Breast epithelium (tissue), 3 donors: ENCODE data around the gene CACNA1F.

Source experiments
- POLR2A ChIP-seq: fragments of 450-650 bp; IDR thresholded peaks from one replicate; pipeline ENCODE4 v1.6.1; 2016; ENCODE audit warnings: antibody characterized with exemption, mild to moderate bottlenecking, moderate library complexity
- POLR2AphosphoS5 ChIP-seq, 3 donors: sonication (generic); formaldehyde crosslinking; IDR thresholded peaks; one replicate each; pipeline ENCODE4 v1.6.1; 2017; ENCODE audit warnings: antibody characterized with exemption in 3 of 3
- TF ChIP-seq, protein P1 (sequence below), 3 donors: fragments of 450-650 bp; IDR thresholded peaks; one replicate each; pipeline ENCODE4 v1.5.1; 2016 to 2017; ENCODE audit warnings: antibody characterized with exemption in 3 of 3, mild to moderate bottlenecking in 3 of 3, moderate library complexity in 3 of 3

DNA sequence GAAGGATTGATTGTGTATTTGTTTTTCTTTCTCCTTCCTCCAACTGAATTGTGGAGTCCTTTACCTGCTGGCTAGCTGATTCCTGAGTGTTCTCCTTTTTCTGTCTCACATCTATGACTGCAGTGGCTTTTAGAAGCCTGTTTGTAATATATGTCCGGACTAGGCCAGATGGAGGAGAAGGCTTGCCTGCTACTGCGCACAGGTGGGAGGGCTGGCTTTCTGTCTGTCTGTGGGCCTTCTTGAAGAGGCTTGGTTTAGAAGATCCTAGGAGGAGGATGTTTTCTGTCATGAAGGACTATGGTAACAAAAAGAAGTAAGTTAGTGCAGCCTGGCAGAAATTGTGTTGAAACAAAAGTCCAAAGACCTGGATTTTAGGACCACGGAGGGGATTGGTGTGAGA lies 44.9 kb upstream of the CACNA1F start:
- TF ChIP-seq, protein P1, sequence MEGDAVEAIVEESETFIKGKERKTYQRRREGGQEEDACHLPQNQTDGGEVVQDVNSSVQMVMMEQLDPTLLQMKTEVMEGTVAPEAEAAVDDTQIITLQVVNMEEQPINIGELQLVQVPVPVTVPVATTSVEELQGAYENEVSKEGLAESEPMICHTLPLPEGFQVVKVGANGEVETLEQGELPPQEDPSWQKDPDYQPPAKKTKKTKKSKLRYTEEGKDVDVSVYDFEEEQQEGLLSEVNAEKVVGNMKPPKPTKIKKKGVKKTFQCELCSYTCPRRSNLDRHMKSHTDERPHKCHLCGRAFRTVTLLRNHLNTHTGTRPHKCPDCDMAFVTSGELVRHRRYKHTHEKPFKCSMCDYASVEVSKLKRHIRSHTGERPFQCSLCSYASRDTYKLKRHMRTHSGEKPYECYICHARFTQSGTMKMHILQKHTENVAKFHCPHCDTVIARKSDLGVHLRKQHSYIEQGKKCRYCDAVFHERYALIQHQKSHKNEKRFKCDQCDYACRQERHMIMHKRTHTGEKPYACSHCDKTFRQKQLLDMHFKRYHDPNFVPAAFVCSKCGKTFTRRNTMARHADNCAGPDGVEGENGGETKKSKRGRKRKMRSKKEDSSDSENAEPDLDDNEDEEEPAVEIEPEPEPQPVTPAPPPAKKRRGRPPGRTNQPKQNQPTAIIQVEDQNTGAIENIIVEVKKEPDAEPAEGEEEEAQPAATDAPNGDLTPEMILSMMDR (IDR thresholded peaks at IDR 0.05), result no peak
- TF ChIP-seq POLR2AphosphoS5 (IDR thresholded peaks at IDR 0.05) (no peak), POLR2A (no peak)
